NCI-H69 (cell line): ENCODE data around the gene PTPRA.
"Not testable (repeated sequence)": the region's sequence is repeated elsewhere in the genome, so short reads cannot be mapped to it uniquely, and the experiment has no call there.

Experiments used
- DNase-seq: peaks from one replicate; lab custom pipeline; 2025; lab: John Stamatoyannopoulos, UW

Gene PTPRA

GRCh38 chr20:2888224-2888955, 15.1 kb downstream of the PTPRA start:
- no peak for DNase-seq

GRCh38 chr20:2889209-2889608, 15.9 kb downstream of the PTPRA start:
- DNase-seq, result no peak

GRCh38 chr20:2889797-2890196, 16.5 kb downstream of the PTPRA start:
- DNase-seq, result no peak

GRCh38 chr20:2890742-2891141, 17.5 kb downstream of the PTPRA start:
- DNase-seq, result peak; percentile 9

- DNase-seq, result no peak
Measured at GRCh38 chr20:2891343-2891742, 18.1 kb downstream of the PTPRA start.

- no peak for DNase-seq
Measured at GRCh38 chr20:2892376-2892775, 19.1 kb downstream of the PTPRA start.

- no peak for DNase-seq
Measured at GRCh38 chr20:2894221-2894620, 20.9 kb downstream of the PTPRA start.

- not testable (repeated sequence) for DNase-seq
Measured at GRCh38 chr20:2895154-2895553, 21.9 kb downstream of the PTPRA start.

- DNase-seq, result no peak
Measured at GRCh38 chr20:2899243-2899642, 26.0 kb downstream of the PTPRA start.

- DNase-seq, result no peak
Measured at GRCh38 chr20:2900845-2901592, 27.7 kb downstream of the PTPRA start.

- DNase-seq, result no peak
Measured at GRCh38 chr20:2902291-2902690, 29.0 kb downstream of the PTPRA start.

GRCh38 chr20:2902818-2903217, 29.5 kb downstream of the PTPRA start:
- DNase-seq, result no peak

GRCh38 chr20:2903686-2904085, 30.4 kb downstream of the PTPRA start:
- DNase-seq, result no peak

GRCh38 chr20:2907519-2907918, 34.2 kb downstream of the PTPRA start:
- DNase-seq, result no peak

GRCh38 chr20:2909953-2910352, 36.7 kb downstream of the PTPRA start:
- DNase-seq, result peak; percentile 4

GRCh38 chr20:2911200-2911599, 37.9 kb downstream of the PTPRA start:
- no peak for DNase-seq

GRCh38 chr20:2914160-2914559, 40.9 kb downstream of the PTPRA start:
- DNase-seq, result peak; percentile 46

GRCh38 chr20:2917266-2917665, 44.0 kb downstream of the PTPRA start:
- DNase-seq, result no peak

GRCh38 chr20:2918096-2919049, 45.1 kb downstream of the PTPRA start:
- no peak for DNase-seq

GRCh38 chr20:2919518-2920245, 46.4 kb downstream of the PTPRA start:
- DNase-seq, result no peak

- no peak for DNase-seq
Measured at GRCh38 chr20:2920473-2920872, 47.2 kb downstream of the PTPRA start.

- peak; percentile 12 for DNase-seq
Measured at GRCh38 chr20:2921506-2921905, 48.2 kb downstream of the PTPRA start.
